ENCODE measurements around the gene SMIM17. TPM values are rescaled to one million over a fixed set of nuclear protein-coding genes. Genes with fewer than 3 reads are reported as not detected.

The SMIM17 gene
- polyA plus RNA-seq (ENCODE audit: insufficient read length in 3 of 3): 1 to 10 TPM; 1.2 to 1.4 (median 1.3) TPM

DNA sequence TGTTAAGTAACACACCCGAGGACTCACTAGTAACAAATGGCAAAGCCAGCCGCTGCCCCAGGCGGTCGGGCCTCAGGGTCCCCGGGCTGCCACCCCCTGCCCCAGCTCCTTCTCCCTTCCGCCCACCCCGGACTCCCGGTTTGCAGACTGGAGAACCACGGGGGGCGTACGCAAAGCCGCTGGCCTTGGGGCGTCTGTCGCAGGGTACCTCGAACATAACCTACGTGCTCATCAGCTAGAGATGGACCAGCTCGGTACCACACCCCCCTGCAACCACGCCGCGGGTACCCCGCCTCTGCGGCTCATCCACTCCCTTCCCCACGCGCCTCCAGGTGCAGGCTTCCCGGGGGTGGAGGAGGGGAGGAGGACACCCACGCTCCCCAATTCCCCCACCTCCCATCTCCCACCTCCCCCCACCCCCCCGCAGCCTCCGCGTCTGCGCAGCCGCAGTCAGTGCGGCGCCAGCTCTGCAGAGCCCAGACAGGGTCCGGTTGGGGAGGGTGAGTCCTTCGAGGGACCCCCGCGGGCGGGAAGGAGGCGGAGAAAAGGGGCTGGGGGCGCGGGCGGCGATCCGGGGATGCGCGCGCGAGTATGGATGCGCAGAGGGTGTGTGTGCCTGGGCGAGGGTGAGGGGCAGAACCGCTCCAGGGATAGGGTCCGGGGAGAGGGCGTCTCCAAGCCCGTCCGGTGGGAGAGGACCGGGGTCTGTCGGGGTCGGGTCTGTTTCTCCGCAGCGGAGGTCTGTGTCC lies at the start of gene SMIM17:
TSS of gene SMIM17 (plus strand) at position 449 of the 749 bp plus-strand sequence. CDS start 2,509 bp downstream, outside the sequence.
- DNase-seq (ENCODE audit: low read depth in 3 of 3, low spot score in 2 of 3): no peak

DNA sequence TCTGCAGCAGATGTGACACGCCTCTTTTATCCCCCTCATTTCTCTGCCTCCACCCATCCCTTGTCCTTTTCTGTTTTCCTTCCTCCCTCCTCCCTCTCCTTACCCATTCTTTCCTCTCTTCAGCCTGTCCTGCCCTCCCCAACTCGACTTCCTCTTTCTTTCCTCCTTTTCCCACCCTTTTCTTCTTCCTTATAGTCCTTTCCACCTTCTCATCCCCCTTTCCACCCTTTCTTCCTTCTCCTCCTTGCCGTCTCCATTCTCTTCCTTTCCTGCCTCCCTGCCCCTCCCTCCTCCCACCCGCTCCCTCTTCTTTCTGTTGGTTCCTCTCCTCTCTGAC lies 48.5 kb upstream of the SMIM17 start:
- DNase-seq (ENCODE audit: low read depth in 3 of 3, low spot score in 2 of 3): no peak

DNA sequence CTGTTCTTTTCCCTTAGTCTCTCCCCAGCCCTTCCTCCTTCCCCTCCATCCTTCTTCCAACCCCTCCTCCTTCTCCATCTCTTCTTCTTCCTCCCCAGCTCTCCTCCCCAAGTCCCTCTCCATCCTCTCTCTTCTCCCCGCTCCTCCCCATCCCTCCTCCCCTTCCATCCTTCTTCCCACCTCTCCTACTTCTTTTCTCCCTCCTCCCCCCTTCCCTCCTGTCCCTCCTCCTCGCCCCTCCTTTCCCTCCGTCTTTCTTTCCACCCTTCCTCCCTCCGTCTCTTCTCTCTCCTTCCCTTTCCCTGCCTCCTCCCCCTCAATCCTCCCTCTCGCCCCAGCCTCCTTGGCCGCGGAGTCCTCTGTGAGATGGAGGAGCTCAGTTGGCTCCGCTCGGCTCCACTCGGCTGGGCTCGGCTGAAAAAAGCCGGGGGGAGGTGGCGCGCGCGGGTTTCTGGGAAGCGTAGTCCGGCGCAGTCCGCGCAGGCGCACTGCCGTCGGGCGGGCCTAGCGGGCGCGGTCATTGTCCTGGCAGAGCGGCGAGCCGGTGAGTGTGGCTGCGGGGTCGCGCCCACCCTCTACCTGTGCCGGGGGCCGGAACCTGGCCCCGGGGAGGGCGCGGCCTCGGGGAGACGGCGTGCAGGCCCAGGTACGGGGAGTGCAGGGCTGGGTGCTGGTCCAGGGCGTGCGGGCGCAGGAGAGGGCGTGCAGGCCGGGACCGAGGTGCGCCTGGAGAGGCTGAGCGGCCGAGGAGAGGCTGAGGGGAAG lies 48.0 kb upstream of the SMIM17 start, which contains the start of gene ZNF71:
TSS of gene ZNF71 (plus strand) at position 520 of the 765 bp plus-strand sequence. CDS start 6,257 bp downstream, outside the sequence.
- peak; percentile 68 to 82 (median 80) for DNase-seq (ENCODE audit: low read depth in 3 of 3, low spot score in 2 of 3)

- no peak for DNase-seq (ENCODE audit: low read depth in 3 of 3, low spot score in 2 of 3)
Observed at GRCh38 chr19:56595548-56595899, 47.4 kb upstream of the SMIM17 start.

- DNase-seq (ENCODE audit: low read depth in 3 of 3, low spot score in 2 of 3): no peak
Observed at GRCh38 chr19:56596676-56597075, 46.3 kb upstream of the SMIM17 start.

DNA sequence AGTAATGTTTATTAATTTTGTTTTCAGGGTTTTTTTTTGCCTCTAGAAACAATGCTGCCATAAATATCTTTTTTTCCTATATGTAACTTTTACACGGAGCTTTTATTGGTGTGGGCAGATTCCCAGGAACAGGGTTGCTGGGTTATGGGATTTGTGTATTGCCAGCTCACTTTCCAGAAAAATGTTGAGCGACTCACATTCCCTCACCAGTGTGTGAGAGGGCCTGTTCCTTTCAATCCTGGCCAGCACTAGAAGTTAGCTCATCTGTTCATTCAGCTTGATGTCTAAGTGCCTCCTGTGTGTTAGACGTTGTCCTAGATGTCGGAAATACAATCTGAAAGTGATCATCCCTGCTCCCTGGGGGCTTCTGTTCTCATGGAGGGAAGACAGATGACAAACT lies 45.3 kb upstream of the SMIM17 start:
- no peak for DNase-seq (ENCODE audit: low read depth in 3 of 3, low spot score in 2 of 3)

GRCh38 chr19:56601375-56601774 lies 41.6 kb upstream of the SMIM17 start:
- DNase-seq (ENCODE audit: low read depth in 3 of 3, low spot score in 2 of 3): no peak

- no peak for DNase-seq (ENCODE audit: low read depth in 3 of 3, low spot score in 2 of 3)
Observed at GRCh38 chr19:56603829-56604228, 39.1 kb upstream of the SMIM17 start.

- no peak for DNase-seq (ENCODE audit: low read depth in 3 of 3, low spot score in 2 of 3)
Observed at GRCh38 chr19:56608274-56608964, 34.5 kb upstream of the SMIM17 start.

DNA sequence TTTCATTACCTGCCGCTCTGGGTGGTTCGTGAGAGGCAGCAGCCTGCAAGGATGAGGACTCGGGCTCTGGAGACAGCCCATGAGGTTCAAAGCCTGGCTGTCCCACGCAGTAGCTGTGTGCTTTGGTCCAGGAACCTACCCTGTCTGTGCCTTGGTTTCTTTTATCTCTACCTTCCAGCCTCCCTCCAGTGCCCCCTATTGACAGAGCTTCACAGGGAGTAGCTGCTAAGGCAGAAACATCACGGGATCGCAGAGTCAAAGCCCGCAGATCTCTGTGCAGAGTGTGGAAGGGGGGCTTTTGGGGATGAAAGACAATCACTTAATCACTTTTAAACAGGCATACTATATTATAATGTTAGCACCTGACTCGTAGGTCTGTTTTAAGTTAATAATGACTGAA lies 31.7 kb upstream of the SMIM17 start:
- DNase-seq (ENCODE audit: low read depth in 3 of 3, low spot score in 2 of 3): no peak

DNA sequence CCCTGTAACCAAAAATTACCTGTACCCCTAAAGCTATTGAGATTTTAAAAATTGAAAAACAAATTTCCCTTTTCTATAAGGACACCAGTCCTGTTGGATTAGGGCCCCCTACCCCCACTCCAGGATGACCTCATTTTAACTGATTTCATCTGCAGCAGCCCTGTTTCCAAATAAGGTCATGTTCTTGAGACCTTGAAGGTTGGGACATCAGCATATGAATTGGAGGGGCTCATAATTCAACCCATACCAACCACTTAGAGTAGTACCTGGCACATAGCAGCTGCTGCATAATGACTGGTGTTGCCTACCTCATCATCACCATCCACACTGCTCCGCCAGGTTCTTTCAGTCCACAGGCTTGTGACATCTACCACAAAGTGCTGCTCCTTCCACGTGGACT lies 30.2 kb upstream of the SMIM17 start:
- DNase-seq (ENCODE audit: low read depth in 3 of 3, low spot score in 2 of 3): no peak

- DNase-seq (ENCODE audit: low read depth in 3 of 3, low spot score in 2 of 3): no peak
Observed at GRCh38 chr19:56613639-56614038, 29.3 kb upstream of the SMIM17 start.

DNA sequence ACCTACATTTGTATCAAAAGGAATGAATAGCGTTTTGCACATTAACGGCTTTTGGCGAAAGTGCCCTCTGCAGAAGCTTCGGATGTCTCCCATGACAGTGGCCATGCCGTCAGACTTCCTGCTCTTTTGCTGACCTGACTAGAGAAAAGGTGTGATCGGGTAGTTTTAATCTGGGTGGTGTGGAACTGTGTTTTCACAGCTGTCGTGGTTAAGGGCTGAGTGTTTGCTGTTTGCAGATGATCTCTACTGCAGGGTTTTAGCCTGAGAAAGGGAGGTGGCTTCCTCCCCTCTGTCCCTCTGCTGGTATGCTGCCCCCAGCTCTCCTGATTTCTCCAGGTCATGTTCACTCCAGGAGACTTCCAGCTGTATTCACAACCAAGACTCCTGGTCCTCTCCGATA lies 25.4 kb upstream of the SMIM17 start:
- no peak for DNase-seq (ENCODE audit: low read depth in 3 of 3, low spot score in 2 of 3)

DNA sequence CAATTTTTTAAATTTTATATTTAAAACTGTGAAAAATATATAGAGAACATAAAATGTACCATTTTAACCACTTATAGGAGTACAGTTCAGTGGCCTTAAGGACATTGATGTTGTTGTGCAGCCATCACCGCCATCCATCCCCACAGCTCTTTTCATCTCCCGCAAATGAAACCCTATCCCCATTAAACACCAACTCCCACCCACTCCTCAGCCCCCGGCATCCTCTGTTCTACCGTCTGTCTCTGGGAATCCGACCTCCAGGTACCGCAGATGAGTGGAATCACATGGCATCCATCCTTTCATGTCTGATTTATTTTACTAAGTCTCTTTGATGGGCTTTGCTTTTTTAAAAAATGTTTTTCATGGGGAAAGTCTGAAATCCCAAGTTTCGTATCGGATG lies 23.8 kb upstream of the SMIM17 start:
- peak in 1 of 3 donors; percentile 30 for DNase-seq (ENCODE audit: low read depth in 3 of 3, low spot score in 2 of 3)

DNA sequence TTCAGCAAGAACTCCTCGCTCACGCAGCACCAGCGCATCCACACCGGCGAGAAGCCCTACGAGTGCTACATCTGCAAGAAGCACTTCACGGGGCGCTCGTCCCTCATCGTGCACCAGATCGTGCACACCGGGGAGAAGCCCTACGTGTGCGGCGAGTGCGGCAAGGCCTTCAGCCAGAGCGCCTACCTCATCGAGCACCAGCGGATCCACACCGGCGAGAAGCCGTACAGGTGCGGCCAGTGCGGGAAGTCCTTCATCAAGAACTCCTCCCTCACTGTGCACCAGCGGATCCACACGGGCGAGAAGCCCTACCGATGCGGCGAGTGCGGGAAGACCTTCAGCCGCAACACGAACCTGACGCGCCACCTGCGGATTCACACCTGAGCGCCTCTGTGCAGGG lies 20.6 kb upstream of the SMIM17 start:
- no peak for DNase-seq (ENCODE audit: low read depth in 3 of 3, low spot score in 2 of 3)

GRCh38 chr19:56623006-56623405 lies 20.0 kb upstream of the SMIM17 start:
- DNase-seq (ENCODE audit: low read depth in 3 of 3, low spot score in 2 of 3): no peak

DNA sequence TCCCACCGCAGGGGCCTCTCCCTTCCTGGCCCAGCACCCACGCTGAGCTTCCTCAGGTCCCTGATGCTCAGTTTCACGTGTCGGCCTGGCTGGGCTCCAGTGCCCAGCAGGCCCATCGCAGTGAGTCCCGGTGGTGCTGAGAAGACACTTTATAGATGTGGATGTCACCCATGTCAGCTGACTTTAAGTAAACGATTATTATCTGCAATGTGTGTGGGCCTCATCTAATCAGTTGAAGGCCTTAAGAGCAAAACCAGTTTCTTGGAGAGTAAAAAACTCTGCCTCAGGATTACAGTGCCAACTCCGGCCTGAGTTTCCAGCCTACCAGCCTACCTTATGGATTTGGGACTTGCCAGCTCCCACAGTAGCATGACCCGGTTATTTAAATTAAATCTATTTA lies 17.3 kb upstream of the SMIM17 start:
- no peak for DNase-seq (ENCODE audit: low read depth in 3 of 3, low spot score in 2 of 3)

DNA sequence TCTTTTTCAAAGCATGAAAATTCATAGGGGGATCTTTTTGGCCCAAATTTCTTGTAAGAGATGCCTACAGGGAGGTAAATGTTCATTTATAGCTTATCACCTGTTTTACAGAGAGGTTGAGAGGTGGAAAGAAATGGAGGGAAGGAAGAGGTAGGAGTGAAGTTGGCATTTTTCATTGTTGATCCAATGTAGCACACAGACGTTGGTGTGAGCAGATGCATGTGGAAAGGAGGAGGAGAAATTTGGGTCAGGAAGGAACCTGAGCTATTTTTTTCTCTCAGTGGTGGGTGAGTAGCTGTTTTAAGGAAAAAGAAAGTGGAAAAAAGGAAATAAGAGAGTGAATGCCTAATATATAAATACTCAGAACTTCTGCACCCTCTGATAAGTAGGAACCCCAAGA lies 9.9 kb upstream of the SMIM17 start:
- DNase-seq (ENCODE audit: low read depth in 3 of 3, low spot score in 2 of 3): no peak

- peak; percentile 75 to 93 (median 88) for DNase-seq (ENCODE audit: low read depth in 3 of 3, low spot score in 2 of 3)
Observed at GRCh38 chr19:56637976-56638555, 4.9 kb upstream of the SMIM17 start.

DNA sequence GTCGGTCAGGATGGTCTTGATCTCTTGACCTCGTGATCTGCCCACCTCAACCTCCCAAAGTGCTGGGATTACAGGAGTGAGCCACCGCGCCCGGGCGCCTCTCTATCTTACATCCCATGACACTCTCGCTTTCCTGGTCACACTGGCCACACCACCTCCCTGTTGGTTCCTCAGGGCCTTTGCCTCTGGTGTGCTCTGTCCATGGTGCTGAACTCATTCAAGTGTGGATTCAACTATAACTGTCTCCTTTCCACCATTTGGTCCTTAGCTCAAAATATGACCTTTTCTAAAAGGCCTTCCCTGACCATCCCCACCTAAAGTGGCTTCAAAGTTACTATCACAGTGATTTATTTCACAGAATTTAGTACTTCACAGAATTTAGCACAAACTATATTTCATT lies 3.7 kb upstream of the SMIM17 start:
- DNase-seq (ENCODE audit: low read depth in 3 of 3, low spot score in 2 of 3): peak in 1 of 3 donors; percentile 24

- no peak for DNase-seq (ENCODE audit: low read depth in 3 of 3, low spot score in 2 of 3)
Observed at GRCh38 chr19:56643460-56643955, 549 bp downstream of the SMIM17 start.
